NCI-H146 treated with DMSO at 0.1 percent for 48 hours (cell line): ENCODE data around the gene RASSF7.

Source experiments
- DNase-seq: peaks from one replicate; lab custom pipeline; 2025; ENCODE audit not compliant: unreplicated experiment; lab: John Stamatoyannopoulos, UW

The RASSF7 gene

GRCh38 chr11:581752-582151, 21.0 kb downstream of the RASSF7 start:
- no peak for DNase-seq

GRCh38 chr11:584287-584686, 23.5 kb downstream of the RASSF7 start:
- DNase-seq: no peak

- no peak for DNase-seq
Observed at GRCh38 chr11:586376-587316, 25.9 kb downstream of the RASSF7 start.

- DNase-seq: no peak
Observed at GRCh38 chr11:587546-587945, 26.8 kb downstream of the RASSF7 start.

GRCh38 chr11:587978-588380, 27.2 kb downstream of the RASSF7 start:
- DNase-seq: no peak

- no peak for DNase-seq
Observed at GRCh38 chr11:589798-590197, 29.0 kb downstream of the RASSF7 start.

GRCh38 chr11:590997-591396, 30.2 kb downstream of the RASSF7 start:
- DNase-seq: no peak

- no peak for DNase-seq
Observed at GRCh38 chr11:592501-592900, 31.7 kb downstream of the RASSF7 start.

- no peak for DNase-seq
Observed at GRCh38 chr11:592918-593317, 32.1 kb downstream of the RASSF7 start.

GRCh38 chr11:593347-593746, 32.6 kb downstream of the RASSF7 start:
- no peak for DNase-seq

- no peak for DNase-seq
Observed at GRCh38 chr11:595400-595799, 34.6 kb downstream of the RASSF7 start.

- no peak for DNase-seq
Observed at GRCh38 chr11:596374-596773, 35.6 kb downstream of the RASSF7 start.

GRCh38 chr11:597166-597725, 36.5 kb downstream of the RASSF7 start:
- no peak for DNase-seq

GRCh38 chr11:598005-598680, 37.4 kb downstream of the RASSF7 start:
- no peak for DNase-seq

GRCh38 chr11:601573-602245, 40.9 kb downstream of the RASSF7 start:
- no peak for DNase-seq

GRCh38 chr11:603154-603553, 42.4 kb downstream of the RASSF7 start:
- DNase-seq: no peak

- DNase-seq: no peak
Observed at GRCh38 chr11:605286-606129, 44.7 kb downstream of the RASSF7 start.

- DNase-seq: no peak
Observed at GRCh38 chr11:606245-606644, 45.5 kb downstream of the RASSF7 start.

GRCh38 chr11:607020-607780, 46.4 kb downstream of the RASSF7 start:
- no peak for DNase-seq
